ENCODE data around the gene ANKRD27. TPM values are rescaled to one million over a fixed set of nuclear protein-coding genes. Genes with fewer than 3 reads are reported as not detected.

The ANKRD27 gene
- total and polyA plus RNA-seq, 2 donors (not counting 1 experiment from before 2014, with no cell fraction given), result 12.9 to 43.8 TPM

DNA sequence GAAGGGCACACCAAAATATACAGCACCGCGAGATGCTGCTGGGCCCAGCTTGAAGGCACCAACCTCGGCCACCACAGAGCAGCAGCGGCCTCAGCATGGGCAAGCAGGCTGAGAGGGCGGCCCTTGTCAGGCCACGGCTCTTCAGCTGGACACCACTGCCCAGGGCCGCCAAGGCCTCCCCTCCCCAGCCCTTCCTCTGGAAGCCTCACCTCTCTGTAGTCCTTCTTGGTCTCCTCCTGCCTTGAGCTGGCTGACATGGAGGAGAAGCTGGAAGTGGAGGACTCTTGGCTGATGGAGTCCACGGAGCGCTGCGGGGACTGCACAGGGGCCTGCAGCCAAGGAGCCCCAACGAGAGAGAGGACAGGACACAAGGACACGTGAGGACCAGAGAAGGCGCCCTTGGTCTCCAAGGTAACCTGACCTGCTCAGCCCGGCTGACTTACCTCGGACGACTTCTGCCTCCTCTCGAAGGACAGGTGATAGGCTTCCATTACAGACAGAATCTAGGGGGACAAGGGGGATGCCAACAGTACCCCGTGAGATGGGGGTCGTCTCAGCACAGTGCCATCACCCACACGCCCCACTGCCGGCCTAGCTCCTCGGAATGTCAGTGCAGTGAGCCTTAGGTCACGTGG, 55.8 kb downstream of the ANKRD27 start:
- no peak for ATAC-seq (ENCODE audit: low read depth)

DNA sequence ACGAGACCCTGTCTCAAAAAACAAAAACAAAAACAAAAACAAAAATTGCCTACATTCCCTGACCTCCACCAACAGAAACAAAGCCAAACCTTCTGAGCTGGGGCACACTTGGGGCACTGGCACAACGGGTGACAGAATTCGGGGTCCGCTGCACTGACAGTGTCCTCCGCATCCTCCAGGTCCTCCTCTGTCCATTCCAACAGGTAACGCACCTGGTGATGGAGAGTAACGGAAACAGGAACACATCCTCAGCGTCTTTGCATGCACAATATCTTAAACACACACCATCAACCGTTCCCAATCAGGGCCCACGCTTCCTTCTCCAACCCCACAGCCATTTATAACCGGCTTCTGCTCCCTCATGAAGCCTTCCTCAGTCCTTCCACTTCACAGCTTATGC, 59.4 kb downstream of the ANKRD27 start:
- Histone ChIP-seq H3K4me3 (ENCODE audit: control extremely low read depth in 1 of 5, extremely low read depth in 1 of 5, insufficient read depth in 1 of 5, low read depth in 2 of 5, low read length in 4 of 5) (no peak overlapping the region), H3K4me2 (replicated peaks; ENCODE audit: low read depth, low read length, poor library complexity, severe bottlenecking) (no peak overlapping the region), H4K20me1 (ENCODE audit: control insufficient read depth, insufficient read depth, low read length, poor library complexity, severe bottlenecking) (no peaks in the 10 kb centered on the region), H3K27me3 (replicated peaks in 1 of 4; ENCODE audit: control extremely low read depth in 1 of 4, control insufficient read depth in 3 of 4, insufficient read depth in 4 of 4, low read length in 3 of 4) (no peaks in the 10 kb centered on the region), H3K36me3 (replicated peaks in 1 of 2; ENCODE audit: control extremely low read depth in 1 of 2, control insufficient read depth in 1 of 2, extremely low read depth in 1 of 2, insufficient read depth in 2 of 2, low read length in 1 of 2) (peaks cover 5 to 54% of the 10 kb centered on the region in 2 experiments), H3K9ac (ENCODE audit: low read length) (no peak overlapping the region), H3K27ac (ENCODE audit: low read length in 2 of 2) (no peak overlapping the region), H3K79me2 (ENCODE audit: control insufficient read depth, insufficient read depth, low read length) (no peaks in the 10 kb centered on the region), H3K4me1 (ENCODE audit: control insufficient read depth in 2 of 2, insufficient read depth in 2 of 2, low read length in 2 of 2) (no peaks in the 10 kb centered on the region), H2AFZ (ENCODE audit: insufficient read depth, low read depth, low read length, poor library complexity, severe bottlenecking) (no peak overlapping the region), H3K9me3 (ENCODE audit: control extremely low read depth in 1 of 3, control insufficient read depth in 2 of 3, insufficient read depth in 1 of 3, low read length in 2 of 3) (no peaks in the 10 kb centered on the region)
- CTCF ChIA-PET, result interaction anchor here (1.6 kb wide), 1 partner anchor 16 kb away, joined by 3 read pairs; no protein-coding TSS in a partner anchor
- Mint-ChIP-seq H3K4me3 (no peak overlapping the region), H3K27me3 (no peaks in the 10 kb centered on the region), H3K9me3 (ENCODE audit: insufficient read depth) (no peaks in the 10 kb centered on the region), H3K27ac (no peak overlapping the region), H3K4me1 (no peaks in the 10 kb centered on the region)
- POLR2A ChIA-PET, result no interaction called here
- intact Hi-C loops (cut with micrococcal nuclease), result no loop called here
- DNase-seq, result no peak
- no peak for TF ChIP-seq EZH2 (IDR thresholded peaks at IDR 0.05; ENCODE audit: borderline replicate concordance, insufficient read depth, low read depth, low read length, poor library complexity, severe bottlenecking)
- TF ChIP-seq, protein P1, sequence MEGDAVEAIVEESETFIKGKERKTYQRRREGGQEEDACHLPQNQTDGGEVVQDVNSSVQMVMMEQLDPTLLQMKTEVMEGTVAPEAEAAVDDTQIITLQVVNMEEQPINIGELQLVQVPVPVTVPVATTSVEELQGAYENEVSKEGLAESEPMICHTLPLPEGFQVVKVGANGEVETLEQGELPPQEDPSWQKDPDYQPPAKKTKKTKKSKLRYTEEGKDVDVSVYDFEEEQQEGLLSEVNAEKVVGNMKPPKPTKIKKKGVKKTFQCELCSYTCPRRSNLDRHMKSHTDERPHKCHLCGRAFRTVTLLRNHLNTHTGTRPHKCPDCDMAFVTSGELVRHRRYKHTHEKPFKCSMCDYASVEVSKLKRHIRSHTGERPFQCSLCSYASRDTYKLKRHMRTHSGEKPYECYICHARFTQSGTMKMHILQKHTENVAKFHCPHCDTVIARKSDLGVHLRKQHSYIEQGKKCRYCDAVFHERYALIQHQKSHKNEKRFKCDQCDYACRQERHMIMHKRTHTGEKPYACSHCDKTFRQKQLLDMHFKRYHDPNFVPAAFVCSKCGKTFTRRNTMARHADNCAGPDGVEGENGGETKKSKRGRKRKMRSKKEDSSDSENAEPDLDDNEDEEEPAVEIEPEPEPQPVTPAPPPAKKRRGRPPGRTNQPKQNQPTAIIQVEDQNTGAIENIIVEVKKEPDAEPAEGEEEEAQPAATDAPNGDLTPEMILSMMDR (IDR thresholded peaks at IDR 0.05), result no peak
- 88% methylated on average over 11 of the region's 11 CpGs for WGBS (ENCODE audit: insufficient coverage)
- no peak for ATAC-seq (ENCODE audit: low read depth)

More for the DNA sequence above, 55.8 kb downstream of the ANKRD27 start:
- no peaks in the 10 kb centered on the region for H3K79me2 ChIP-seq (ENCODE audit: control insufficient read depth, insufficient read depth, low read length)
- H3K9me3 Mint-ChIP-seq (ENCODE audit: insufficient read depth), result no peaks in the 10 kb centered on the region
- no peak for TF ChIP-seq EZH2 (IDR thresholded peaks at IDR 0.05; ENCODE audit: borderline replicate concordance, insufficient read depth, low read depth, low read length, poor library complexity, severe bottlenecking)
- TF ChIP-seq, protein P1 (IDR thresholded peaks at IDR 0.05), result no peak
- H3K27ac ChIP-seq (ENCODE audit: low read length in 2 of 2), result no peak overlapping the region
- H3K36me3 ChIP-seq (replicated peaks in 1 of 2; ENCODE audit: control extremely low read depth in 1 of 2, control insufficient read depth in 1 of 2, extremely low read depth in 1 of 2, insufficient read depth in 2 of 2, low read length in 1 of 2), result peaks cover 0 to 64% of the 10 kb centered on the region in 2 experiments
- no peak overlapping the region for H3K4me3 ChIP-seq (ENCODE audit: control extremely low read depth in 1 of 5, extremely low read depth in 1 of 5, insufficient read depth in 1 of 5, low read depth in 2 of 5, low read length in 4 of 5)
- H3K9ac ChIP-seq (ENCODE audit: low read length), result no peak overlapping the region
- H3K27me3 Mint-ChIP-seq, result no peaks in the 10 kb centered on the region
- H4K20me1 ChIP-seq (ENCODE audit: control insufficient read depth, insufficient read depth, low read length, poor library complexity, severe bottlenecking), result no peaks in the 10 kb centered on the region
- no peak overlapping the region for H3K27ac Mint-ChIP-seq
- no peaks in the 10 kb centered on the region for H3K27me3 ChIP-seq (replicated peaks in 1 of 4; ENCODE audit: control extremely low read depth in 1 of 4, control insufficient read depth in 3 of 4, insufficient read depth in 4 of 4, low read length in 3 of 4)
- no peak overlapping the region for H3K4me3 Mint-ChIP-seq
- POLR2A ChIA-PET, result no interaction called here
- no peak overlapping the region for H2AFZ ChIP-seq (ENCODE audit: insufficient read depth, low read depth, low read length, poor library complexity, severe bottlenecking)
- CTCF ChIA-PET, result interaction anchor here (0.7 kb wide), 1 partner anchor 1205 kb away, joined by 3 read pairs; no protein-coding TSS in a partner anchor
- H3K4me1 ChIP-seq (ENCODE audit: control insufficient read depth in 2 of 2, insufficient read depth in 2 of 2, low read length in 2 of 2), result no peaks in the 10 kb centered on the region
- no peak for DNase-seq
- no peak overlapping the region for H3K4me2 ChIP-seq (replicated peaks; ENCODE audit: low read depth, low read length, poor library complexity, severe bottlenecking)
- 92% methylated on average over 22 of the region's 23 CpGs for WGBS (ENCODE audit: insufficient coverage)
- H3K4me1 Mint-ChIP-seq, result no peaks in the 10 kb centered on the region
- intact Hi-C loops (cut with micrococcal nuclease), result no loop called here
- H3K9me3 ChIP-seq (ENCODE audit: control extremely low read depth in 1 of 3, control insufficient read depth in 2 of 3, insufficient read depth in 1 of 3, low read length in 2 of 3), result no peaks in the 10 kb centered on the region
